Measurements from ENCODE around the gene RNF215. TPM values are rescaled to one million over a fixed set of nuclear protein-coding genes. Genes with fewer than 3 reads are reported as not detected.

The RNF215 gene
- total and polyA plus RNA-seq, 10 of the 15 experiments (the other 5 are each of a cell fraction or from before 2014, with no cell fraction given) = 0.31 to 7.6 (median 3.0) TPM; not detected in 1

DNA sequence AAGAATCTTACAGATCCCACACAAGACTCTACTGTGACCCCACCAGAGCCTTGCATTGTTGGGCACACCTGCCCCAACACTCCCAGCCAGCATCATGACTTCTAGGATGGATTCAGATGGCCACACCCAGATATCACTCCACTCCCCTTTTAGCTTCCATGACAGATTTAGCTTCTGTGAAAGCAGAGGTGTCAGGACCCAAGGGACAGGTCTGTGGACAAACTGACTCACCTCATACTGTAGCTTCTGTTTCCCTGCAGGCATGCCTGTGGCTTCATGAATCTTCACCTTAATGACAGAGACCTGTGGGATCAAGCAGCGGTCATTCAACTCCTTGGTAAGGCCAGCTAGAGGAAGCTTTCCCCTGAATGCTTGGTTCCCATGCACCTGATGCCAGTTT is 52.0 kb downstream of the RNF215 start (continued):
- TF ChIP-seq, protein P1, sequence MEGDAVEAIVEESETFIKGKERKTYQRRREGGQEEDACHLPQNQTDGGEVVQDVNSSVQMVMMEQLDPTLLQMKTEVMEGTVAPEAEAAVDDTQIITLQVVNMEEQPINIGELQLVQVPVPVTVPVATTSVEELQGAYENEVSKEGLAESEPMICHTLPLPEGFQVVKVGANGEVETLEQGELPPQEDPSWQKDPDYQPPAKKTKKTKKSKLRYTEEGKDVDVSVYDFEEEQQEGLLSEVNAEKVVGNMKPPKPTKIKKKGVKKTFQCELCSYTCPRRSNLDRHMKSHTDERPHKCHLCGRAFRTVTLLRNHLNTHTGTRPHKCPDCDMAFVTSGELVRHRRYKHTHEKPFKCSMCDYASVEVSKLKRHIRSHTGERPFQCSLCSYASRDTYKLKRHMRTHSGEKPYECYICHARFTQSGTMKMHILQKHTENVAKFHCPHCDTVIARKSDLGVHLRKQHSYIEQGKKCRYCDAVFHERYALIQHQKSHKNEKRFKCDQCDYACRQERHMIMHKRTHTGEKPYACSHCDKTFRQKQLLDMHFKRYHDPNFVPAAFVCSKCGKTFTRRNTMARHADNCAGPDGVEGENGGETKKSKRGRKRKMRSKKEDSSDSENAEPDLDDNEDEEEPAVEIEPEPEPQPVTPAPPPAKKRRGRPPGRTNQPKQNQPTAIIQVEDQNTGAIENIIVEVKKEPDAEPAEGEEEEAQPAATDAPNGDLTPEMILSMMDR (IDR thresholded peaks at IDR 0.05 in 2 of 3, conservative IDR thresholded peaks at IDR 0.05 in 1 of 3; ENCODE audit: control insufficient read depth in 2 of 3, extremely low read depth in 1 of 3, insufficient read depth in 1 of 3, low read depth in 3 of 3, low read length in 3 of 3) = no peak
- no peak for TF ChIP-seq SIX5 (IDR thresholded peaks at IDR 0.05; ENCODE audit: low read depth, low read length, severe bottlenecking)

DNA sequence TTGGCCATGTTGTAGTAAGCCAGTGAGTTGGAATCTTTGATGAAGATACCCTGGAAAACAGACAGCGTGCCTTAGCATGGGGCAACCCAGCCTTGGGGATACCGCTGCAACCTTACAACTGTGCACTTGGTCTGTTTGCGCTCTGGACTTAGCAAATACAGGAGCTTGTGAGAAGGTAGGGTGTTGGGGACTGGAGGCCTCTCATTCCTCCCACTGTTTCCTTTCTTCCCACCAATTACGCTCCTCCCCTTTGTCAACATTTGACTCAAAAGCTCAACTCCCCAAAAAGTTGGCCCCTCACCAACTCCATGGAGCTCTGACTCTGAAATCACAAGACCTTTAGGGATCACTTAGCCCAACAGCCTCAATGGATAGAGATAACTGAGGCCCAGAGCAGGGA is 52.6 kb downstream of the RNF215 start:
- in situ Hi-C loops (cut with MboI) (no loop called here), intact Hi-C loops (cut with micrococcal nuclease; ENCODE audit: unreplicated experiment) (no loop called here)
- H3K36me3 ChIP-seq (ENCODE audit: control insufficient read depth in 2 of 2, insufficient read depth in 2 of 2, low read length in 1 of 2) = peaks cover 48 to 65% of the 10 kb centered on the region in 2 experiments
- ChIA-PET RAD21 (ENCODE audit: unreplicated experiment) (no interaction called here), SMC1A (ENCODE audit: uncharacterized antibody, unreplicated experiment) (interaction anchor here (1.0 kb wide), 1 partner anchor 18 kb away, joined by 3 read pairs; no protein-coding TSS in a partner anchor), POLR2A (interaction anchor here (1.1 kb wide), 1 partner anchor 8 kb away, joined by 4 read pairs; the partner anchor contains the start of gene TBC1D10A), CTCF (interaction anchor here (2.2 kb wide), 1 partner anchor 47 kb away, joined by 16 read pairs; the partner anchor contains the start of gene CASTOR1)
- H3K79me2 ChIP-seq (ENCODE audit: control insufficient read depth, insufficient read depth, low read length) = no peaks in the 10 kb centered on the region
- no peak overlapping the region for H3K9ac ChIP-seq (ENCODE audit: control insufficient read depth, insufficient read depth, low read length)
- H2AFZ ChIP-seq (ENCODE audit: control insufficient read depth, low read depth, low read length) = no peak overlapping the region
- H3K27ac ChIP-seq (ENCODE audit: control insufficient read depth, insufficient read depth) = no peak overlapping the region
- TF ChIP-seq SMC3 (IDR thresholded peaks at IDR 0.05; ENCODE audit: borderline replicate concordance, low read length) = no peak
- TF ChIP-seq, protein P2, sequence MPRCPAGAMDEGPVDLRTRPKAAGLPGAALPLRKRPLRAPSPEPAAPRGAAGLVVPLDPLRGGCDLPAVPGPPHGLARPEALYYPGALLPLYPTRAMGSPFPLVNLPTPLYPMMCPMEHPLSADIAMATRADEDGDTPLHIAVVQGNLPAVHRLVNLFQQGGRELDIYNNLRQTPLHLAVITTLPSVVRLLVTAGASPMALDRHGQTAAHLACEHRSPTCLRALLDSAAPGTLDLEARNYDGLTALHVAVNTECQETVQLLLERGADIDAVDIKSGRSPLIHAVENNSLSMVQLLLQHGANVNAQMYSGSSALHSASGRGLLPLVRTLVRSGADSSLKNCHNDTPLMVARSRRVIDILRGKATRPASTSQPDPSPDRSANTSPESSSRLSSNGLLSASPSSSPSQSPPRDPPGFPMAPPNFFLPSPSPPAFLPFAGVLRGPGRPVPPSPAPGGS (IDR thresholded peaks at IDR 0.05; ENCODE audit: borderline replicate concordance, insufficient read depth, low read depth, low read length, poor library complexity, severe bottlenecking) = no peak
- TF ChIP-seq ZBED1 (IDR thresholded peaks at IDR 0.05; ENCODE audit: borderline replicate concordance) = no peak
- TF ChIP-seq POLR2AphosphoS2 (IDR thresholded peaks at IDR 0.05; ENCODE audit: low read depth, low read length) = no peak
- TF ChIP-seq PML (IDR thresholded peaks at IDR 0.05; ENCODE audit: low read length) = no peak
- no peak for TF ChIP-seq MEF2B (IDR thresholded peaks at IDR 0.05; ENCODE audit: partially characterized antibody, poor library complexity, severe bottlenecking)
- TF ChIP-seq NR2C2 (IDR thresholded peaks at IDR 0.05; ENCODE audit: borderline replicate concordance, control insufficient read depth, insufficient read length, low read depth) = no peak
- no peak for TF ChIP-seq SP1 (IDR thresholded peaks at IDR 0.05; ENCODE audit: low read depth, low read length)
- TF ChIP-seq NFYA (IDR thresholded peaks at IDR 0.05; ENCODE audit: borderline replicate concordance, low read depth, low read length) = no peak
- TF ChIP-seq ASH2L (IDR thresholded peaks at IDR 0.05; ENCODE audit: borderline replicate concordance, low read depth) = no peak
- no peak for TF ChIP-seq GABPA (IDR thresholded peaks at IDR 0.05; ENCODE audit: low read depth)
- TF ChIP-seq, protein P3, sequence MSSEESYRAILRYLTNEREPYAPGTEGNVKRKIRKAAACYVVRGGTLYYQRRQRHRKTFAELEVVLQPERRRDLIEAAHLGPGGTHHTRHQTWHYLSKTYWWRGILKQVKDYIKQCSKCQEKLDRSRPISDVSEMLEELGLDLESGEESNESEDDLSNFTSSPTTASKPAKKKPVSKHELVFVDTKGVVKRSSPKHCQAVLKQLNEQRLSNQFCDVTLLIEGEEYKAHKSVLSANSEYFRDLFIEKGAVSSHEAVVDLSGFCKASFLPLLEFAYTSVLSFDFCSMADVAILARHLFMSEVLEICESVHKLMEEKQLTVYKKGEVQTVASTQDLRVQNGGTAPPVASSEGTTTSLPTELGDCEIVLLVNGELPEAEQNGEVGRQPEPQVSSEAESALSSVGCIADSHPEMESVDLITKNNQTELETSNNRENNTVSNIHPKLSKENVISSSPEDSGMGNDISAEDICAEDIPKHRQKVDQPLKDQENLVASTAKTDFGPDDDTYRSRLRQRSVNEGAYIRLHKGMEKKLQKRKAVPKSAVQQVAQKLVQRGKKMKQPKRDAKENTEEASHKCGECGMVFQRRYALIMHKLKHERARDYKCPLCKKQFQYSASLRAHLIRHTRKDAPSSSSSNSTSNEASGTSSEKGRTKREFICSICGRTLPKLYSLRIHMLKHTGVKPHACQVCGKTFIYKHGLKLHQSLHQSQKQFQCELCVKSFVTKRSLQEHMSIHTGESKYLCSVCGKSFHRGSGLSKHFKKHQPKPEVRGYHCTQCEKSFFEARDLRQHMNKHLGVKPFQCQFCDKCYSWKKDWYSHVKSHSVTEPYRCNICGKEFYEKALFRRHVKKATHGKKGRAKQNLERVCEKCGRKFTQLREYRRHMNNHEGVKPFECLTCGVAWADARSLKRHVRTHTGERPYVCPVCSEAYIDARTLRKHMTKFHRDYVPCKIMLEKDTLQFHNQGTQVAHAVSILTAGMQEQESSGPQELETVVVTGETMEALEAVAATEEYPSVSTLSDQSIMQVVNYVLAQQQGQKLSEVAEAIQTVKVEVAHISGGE (CRISPR knock-in tag; IDR thresholded peaks at IDR 0.05) = no peak
- TF ChIP-seq RFX5 (IDR thresholded peaks at IDR 0.05; ENCODE audit: low read depth, low read length) = no peak
- no peak for TF ChIP-seq NR2F1 (conservative IDR thresholded peaks at IDR 0.05)
- 100% methylated on average over 4 of the region's 4 CpGs for WGBS (ENCODE audit: insufficient coverage, insufficient replicate concordance, low lambda C conversion rate, missing lambda C conversion rate)
- FAIRE-seq (no peak), DNase-seq (ENCODE audit: low read depth, low spot score) (no peak), ATAC-seq (no peak)
- H3K27me3 ChIP-seq (replicated peaks in 1 of 2; ENCODE audit: control insufficient read depth in 2 of 2, insufficient read depth in 2 of 2, low read length in 1 of 2) = no peaks in the 10 kb centered on the region
- H4K20me1 ChIP-seq (ENCODE audit: control insufficient read depth, insufficient read depth) = no peaks in the 10 kb centered on the region
- H3K4me3 ChIP-seq = no peak overlapping the region
- no TSS peak for BruUV-seq (replicated peaks)
- no peaks in the 10 kb centered on the region for H3K9me3 ChIP-seq (replicated peaks; ENCODE audit: control insufficient read depth, insufficient read depth, low read length)
- H3K4me2 ChIP-seq (ENCODE audit: control insufficient read depth, insufficient read depth) = no peak overlapping the region
- no peaks in the 10 kb centered on the region for H3K4me1 ChIP-seq (ENCODE audit: control insufficient read depth, insufficient read depth, low read length)

All from GM12878 (cell line).